ENCODE data around the gene IL18R1. TPM values are rescaled to one million over a fixed set of nuclear protein-coding genes. Genes with fewer than 3 reads are reported as not detected.

Gene IL18R1
- total and polyA plus RNA-seq, 9 of the 15 experiments (the other 6 are each of a cell fraction or from before 2014, with no cell fraction given): 0.55 to 10.0 (median 2.5) TPM

GRCh38 chr2:102355526-102356380 is at the start of gene IL18R1 (continued):
- TF ChIP-seq, protein P1, sequence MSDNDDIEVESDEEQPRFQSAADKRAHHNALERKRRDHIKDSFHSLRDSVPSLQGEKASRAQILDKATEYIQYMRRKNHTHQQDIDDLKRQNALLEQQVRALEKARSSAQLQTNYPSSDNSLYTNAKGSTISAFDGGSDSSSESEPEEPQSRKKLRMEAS (CRISPR knock-in tag; IDR thresholded peaks at IDR 0.05): peak; percentile 43; the same call in 1 of the 2 replicates
- TF ChIP-seq ELF2 (CRISPR knock-in tag; IDR thresholded peaks at IDR 0.05) (0 out of 2 replicates have a peak, but pooled peaks have one; percentile 34), SIN3A (IDR thresholded peaks at IDR 0.05; ENCODE audit: borderline replicate concordance in 2 of 2, control insufficient read depth in 1 of 2, low read depth in 2 of 2, low read length in 2 of 2) (no peak), DEAF1 (CRISPR knock-in tag; IDR thresholded peaks at IDR 0.05) (peak; percentile 91), FUS (optimal IDR thresholded peaks at IDR 0.05; ENCODE audit: low read depth, low read length) (peak; percentile 55), UBTF (IDR thresholded peaks at IDR 0.05; ENCODE audit: borderline replicate concordance in 1 of 2, low read depth in 2 of 2, low read length in 2 of 2) (peak; percentile 83 to 87; a peak in 3 of 4 replicates), HMGN3 (IDR thresholded peaks at IDR 0.05; ENCODE audit: borderline replicate concordance, extremely low read depth, insufficient read length, low read depth, low read length) (peak; percentile 46), TSC22D4 (tag; IDR thresholded peaks at IDR 0.05) (no peak), ELF1 (tag; IDR thresholded peaks at IDR 0.05) (peak; percentile 43; the same call in 1 of the 2 replicates), RBM25 (IDR thresholded peaks at IDR 0.05; ENCODE audit: low read depth, low read length, severe bottlenecking) (peak; percentile 29), ZBTB9 (CRISPR knock-in tag; IDR thresholded peaks at IDR 0.05) (no peak), PRDM10 (IDR thresholded peaks at IDR 0.05; ENCODE audit: partially characterized antibody) (no peak), NONO (IDR thresholded peaks at IDR 0.05; ENCODE audit: low read depth in 2 of 2, low read length in 1 of 2) (0 out of 4 replicates have a peak, but pooled peaks of 1 of the 2 experiments have one; percentile 24)

All from K562 (cell line).